K562 (cell line): ENCODE data around the gene ZC3H11A. TPM values are rescaled to one million over a fixed set of nuclear protein-coding genes. Genes with fewer than 3 reads are reported as not detected.

Experiments used
- ATAC-seq: fragments of 200-7000 bp; cut with Tn5 transposase; 3 replicates; pipeline ENCODE4 v1.9.1; 2020; ENCODE audit warnings: moderate library complexity
- BruUV-seq: library from RNA; stranded (reverse); fragments of 400-500 nt; replicated peaks from 2 replicates; lab custom pipeline; 2021; lab: Mats Ljungman, UMichigan
- CTCF ChIA-PET: fragments of 300-600 bp; formaldehyde crosslinking; extraction: SDS; loops from one replicate; lab custom pipeline; 2021; ENCODE audit warnings: low intra/inter-chr PET ratio; lab: Yijun Ruan, JAX
- POLR2A ChIA-PET: fragments of 300-600, 350-650 bp; sonication (Branson Sonifier 250); formaldehyde crosslinking; extraction: SDS; loops from one replicate; lab custom pipeline; 2021; ENCODE audit warnings: antibody characterized with exemption, inconsistent platforms; lab: Yijun Ruan, JAX
- DNase-seq, 4 experiments: peaks; one replicate each; pipeline versions ENCODE4 v3.0.0 to v3.0.0-alpha.2; 2011 to 2018; ENCODE audit warnings: low spot score in 3 of 4, mixed read lengths in 3 of 4; ENCODE audit errors: extremely low read depth in 1 of 4
- FAIRE-seq: peaks from 2 replicates; lab custom pipeline; 2011; peaks lifted over from hg19 to GRCh38; lab: Jason Lieb, UNC
- H2AFZ ChIP-seq: 2 replicates; pipeline ENCODE4 v1.6.0; 2011; ENCODE audit warnings: low read depth, low read length, control low read depth, inconsistent platforms
- H3K27ac ChIP-seq: fragments of 200-600 bp; 3 replicates; pipeline ENCODE4 v1.8.0; 2011; ENCODE audit warnings: low read depth, mild to moderate bottlenecking, control low read depth, inconsistent platforms, low read length, moderate library complexity, mixed read lengths; ENCODE audit errors: extremely low read depth
- H3K27me3 ChIP-seq, 2 experiments: fragments of 300-600 bp in 1 of 2; 2 replicates in 1 of 2; 3 replicates in 1 of 2; pipeline versions ENCODE4 v1.6.0 to v1.8.0; 2011; ENCODE audit warnings: inconsistent platforms in 2 of 2, low read length in 2 of 2, mild to moderate bottlenecking in 1 of 2, mixed read lengths in 1 of 2, moderate library complexity in 1 of 2; ENCODE audit not compliant: control insufficient read depth in 2 of 2, insufficient read depth in 2 of 2
- H3K36me3 ChIP-seq: fragments of 300-600 bp; 3 replicates; pipeline ENCODE4 v1.8.0; 2011; ENCODE audit warnings: mild to moderate bottlenecking, low read length, inconsistent platforms; ENCODE audit not compliant: control insufficient read depth, insufficient read depth
- H3K4me1 ChIP-seq, 2 experiments: fragments of 200-600 bp in 1 of 2; replicated peaks in 1 of 2; 2 replicates in 1 of 2; 3 replicates in 1 of 2; pipeline versions ENCODE4 v1.5.1 to v1.8.0; 2011; ENCODE audit warnings: inconsistent platforms in 2 of 2, low read length in 2 of 2, mild to moderate bottlenecking in 1 of 2, mixed read lengths in 1 of 2, moderate library complexity in 1 of 2; ENCODE audit not compliant: control insufficient read depth in 2 of 2, insufficient read depth in 2 of 2
- H3K4me2 ChIP-seq: 2 replicates; pipeline ENCODE4 v1.6.1; 2011; ENCODE audit warnings: low read length, control low read depth, inconsistent platforms, mixed read lengths; ENCODE audit not compliant: insufficient read depth
- H3K4me3 ChIP-seq: fragments of 200-600 bp; sonication (generic), shearing (Covaris generic); 2 replicates; pipeline ENCODE4 v1.5.1; 2016; ENCODE audit warnings: control low read depth, inconsistent platforms
- H3K79me2 ChIP-seq: fragments of 200-600 bp; 3 replicates; pipeline ENCODE4 v1.8.0; 2011; ENCODE audit warnings: low read length, inconsistent platforms; ENCODE audit not compliant: control insufficient read depth, insufficient read depth
- H3K9ac ChIP-seq, 2 experiments: 2 replicates each; pipeline versions ENCODE4 v1.6.0 to v1.6.1; 2011; ENCODE audit warnings: low read depth in 2 of 2, low read length in 2 of 2, control low read depth in 1 of 2, inconsistent platforms in 1 of 2, mild to moderate bottlenecking in 1 of 2, mixed read lengths in 1 of 2; ENCODE audit not compliant: insufficient read depth in 1 of 2
- H3K9me1 ChIP-seq: one replicate; pipeline ENCODE4 v1.6.0; 2011; ENCODE audit warnings: inconsistent platforms, mild to moderate bottlenecking, low read length, moderate library complexity; ENCODE audit not compliant: control insufficient read depth, insufficient read depth
- H3K9me3 ChIP-seq: replicated peaks from 2 replicates; pipeline ENCODE4 v1.5.1; 2011; ENCODE audit warnings: low read depth, low read length, inconsistent platforms; ENCODE audit not compliant: control insufficient read depth, insufficient read depth
- H4K20me1 ChIP-seq: replicated peaks from 2 replicates; pipeline ENCODE4 v1.6.1; 2011; ENCODE audit warnings: low read length, inconsistent platforms, mixed read lengths; ENCODE audit not compliant: control insufficient read depth, insufficient read depth
- ELF4 ChIP-seq: fragments of 450-650 bp; formaldehyde crosslinking; IDR thresholded peaks from 2 replicates; pipeline ENCODE4 v1.4.0; 2022; ENCODE audit warnings: missing genetic modification characterization
- ETV1 ChIP-seq: fragments of 450-650 bp; conservative IDR thresholded peaks from 2 replicates; pipeline ENCODE4 v1.6.1; 2016; ENCODE audit warnings: missing genetic modification characterization, control low read depth, low read depth, missing compliant biosample characterization
- HBP1 ChIP-seq: fragments of 450-650 bp; formaldehyde crosslinking; IDR thresholded peaks from 2 replicates; pipeline ENCODE4 v1.4.0; 2022; ENCODE audit warnings: missing genetic modification characterization
- LARP7 ChIP-seq: fragments of 450-650 bp; IDR thresholded peaks from 2 replicates; pipeline ENCODE4 v1.6.1; 2016
- RFX1 ChIP-seq: fragments of 450-650 bp; IDR thresholded peaks from 2 replicates; pipeline ENCODE4 v1.6.1; 2016; ENCODE audit warnings: mild to moderate bottlenecking, moderate library complexity
- SAP30 ChIP-seq: fragments of 200-600 bp; sonication (generic); IDR thresholded peaks from 2 replicates; pipeline ENCODE4 v1.6.1; 2012; ENCODE audit warnings: borderline replicate concordance, low read depth, mild to moderate bottlenecking, moderate library complexity, low read length, control low read depth, inconsistent platforms; ENCODE audit not compliant: insufficient read depth, poor library complexity, severe bottlenecking
- TBL1XR1 ChIP-seq, 2 experiments: IDR thresholded peaks; 2 replicates each; pipeline ENCODE4 v1.6.1; 2012; ENCODE audit warnings: improper control_type of control experiment in 2 of 2, low read length in 2 of 2, mild to moderate bottlenecking in 1 of 2
- THRB ChIP-seq: fragments of 450-650 bp; formaldehyde crosslinking; conservative IDR thresholded peaks from 2 replicates; pipeline ENCODE4 v1.4.0; 2022; ENCODE audit warnings: mild to moderate bottlenecking, missing genetic modification characterization
- ZBTB40 ChIP-seq, 2 experiments: fragments of 450-650 bp in 1 of 2; sonication (generic) in 1 of 2; formaldehyde crosslinking in 1 of 2; IDR thresholded peaks; 2 replicates each; pipeline versions ENCODE4 v1.7.1 to v1.9.0; 2016 to 2022; ENCODE audit warnings: inconsistent platforms in 1 of 2, mild to moderate bottlenecking in 1 of 2, missing genetic modification reagents in 1 of 2
- WGBS: fragments of 100-300 bp; shearing (Covaris generic); methylation state at CpG from one replicate; pipeline ENCODE4 v1.1.6; 2016; ENCODE audit warnings: low coverage, mixed read lengths; ENCODE audit not compliant: insufficient coverage; ENCODE audit errors: missing lambda C conversion rate; 5-methylcytosine and 5-hydroxymethylcytosine counted together
- in situ Hi-C: fragments of 300-500 bp; cut with MboI; formaldehyde crosslinking; loops from 4 replicates; pipeline ENCODE4 v1.15.0; 2018; ENCODE audit warnings: inconsistent platforms, mixed read lengths
- intact Hi-C: fragments of 100-400 bp; cut with micrococcal nuclease; formaldehyde crosslinking; loops from 2 replicates; pipeline ENCODE4 v1.14.2; 2022
- polyA plus RNA-seq, 8 experiments: library from polyadenylated mRNA; depleted of rRNA in 4 of 8; stranded (reverse) in 5 of 8; unstranded in 3 of 8; fragments of >200 nt; fragmentation: Nextera tagmentation in 2 of 8; fragmentation: Illumina TruSeq in 1 of 8; extraction: Ambion mirVana in 2 of 8; extraction: Trizol in 1 of 8; gene quantifications; 2 replicates each; pipeline versions ENCODE4 v1.2.1 to v1.2.3, GENCODE V29; 2011 to 2014; ENCODE audit warnings: inconsistent platforms in 1 of 8, missing spikeins in 1 of 8
- total RNA-seq, 7 experiments: library from RNA; depleted of rRNA in 6 of 7; stranded (reverse); fragments of >200 nt in 6 of 7; fragmentation: Illumina TruSeq in 2 of 7; extraction: Trizol in 2 of 7; gene quantifications; 2 replicates each; pipeline versions ENCODE4 v1.2.1 to v1.2.3, GENCODE V29; 2011 to 2021; ENCODE audit warnings: low replicate concordance in 1 of 7

ZC3H11A gene
- total and polyA plus RNA-seq, 9 of the 15 experiments (the other 6 are each of a cell fraction or from before 2014, with no cell fraction given): 34.2 to 137 (median 102) TPM

GRCh38 chr1:203756036-203756435 is 39.4 kb upstream of the ZC3H11A start:
- FAIRE-seq: no peak
- CTCF ChIA-PET: no interaction called here
- Histone ChIP-seq H2AFZ (no peak overlapping the region), H3K9ac (no peak overlapping the region), H3K4me2 (no peak overlapping the region), H3K27me3 (no peaks in the 10 kb centered on the region), H3K27ac (no peak overlapping the region), H3K9me3 (no peaks in the 10 kb centered on the region), H3K36me3 (no peaks in the 10 kb centered on the region), H3K79me2 (no peaks in the 10 kb centered on the region), H4K20me1 (0 out of 2 replicates have a peak, but pooled peaks cover 4% of the 10 kb centered on the region), H3K4me3 (no peak overlapping the region), H3K4me1 (peaks cover 0 to 9% of the 10 kb centered on the region in 2 experiments; a peak in 2 of 5 replicates), H3K9me1 (no peaks in the 10 kb centered on the region)
- in situ Hi-C loops: no loop called here
- DNase-seq: no peak
- WGBS: 33% methylated on average over 4 of the region's 4 CpGs
- POLR2A ChIA-PET: no interaction called here
- ATAC-seq: no peak
- intact Hi-C loops: no loop called here
- BruUV-seq: no TSS peak
- TF ChIP-seq THRB (CRISPR knock-in tag) (0 out of 2 replicates have a peak, but pooled peaks have one; percentile 23), ELF4 (CRISPR knock-in tag) (peak; percentile 67), ETV1 (tag) (no peak), TBL1XR1 (IDR thresholded peaks at IDR 0.05; ENCODE audit: low read length in 2 of 2) (no peak), HBP1 (CRISPR knock-in tag) (0 out of 2 replicates have a peak, but pooled peaks have one; percentile 36), SAP30 (no peak), RFX1 (0 out of 2 replicates have a peak, but pooled peaks have one; percentile 15), LARP7 (peak; percentile 41; the same call in 1 of the 2 replicates), ZBTB40 (IDR thresholded peaks at IDR 0.05) (peak; percentile 49; the same call in 1 of the 2 replicates), ZBTB40 (CRISPR knock-in tag; IDR thresholded peaks at IDR 0.05) (no peak)
- TF ChIP-seq, all 486 proteins: peak for 6
